HUES48 (cell line): ENCODE data around the gene UFD1.

Experiments
- H3K27ac ChIP-seq: one replicate; pipeline ENCODE4 v1.7.0; 2013; ENCODE audit warnings: low read depth, low read length, inconsistent platforms
- H3K27me3 ChIP-seq: 2 replicates; pipeline ENCODE4 v1.6.1; 2013; ENCODE audit warnings: mild to moderate bottlenecking, low read length; ENCODE audit not compliant: control insufficient read depth, insufficient read depth
- H3K36me3 ChIP-seq: 2 replicates; pipeline ENCODE4 v1.6.1; 2013; ENCODE audit warnings: low read length; ENCODE audit not compliant: control insufficient read depth, insufficient read depth
- H3K4me1 ChIP-seq: 2 replicates; pipeline ENCODE4 v1.6.1; 2013; ENCODE audit warnings: mild to moderate bottlenecking, low read length; ENCODE audit not compliant: control insufficient read depth, insufficient read depth
- H3K4me3 ChIP-seq: 2 replicates; pipeline ENCODE4 v1.5.1; 2013; ENCODE audit warnings: mild to moderate bottlenecking, low read depth, low read length
- H3K9ac ChIP-seq: 2 replicates; pipeline ENCODE4 v1.6.1; 2013; ENCODE audit warnings: mild to moderate bottlenecking, low read depth, low read length, moderate library complexity
- H3K9me3 ChIP-seq: 2 replicates; pipeline ENCODE4 v1.6.1; 2013; ENCODE audit warnings: low read length; ENCODE audit not compliant: control insufficient read depth, insufficient read depth

UFD1 gene

GRCh38 chr22:19412923-19413322 is 66.1 kb downstream of the UFD1 start:
- Histone ChIP-seq H3K36me3 (peaks cover 30% of the 10 kb centered on the region), H3K4me1 (0 out of 2 replicates have a peak, but pooled peaks cover 3% of the 10 kb centered on the region), H3K4me3 (no peak overlapping the region), H3K27ac (no peak overlapping the region), H3K9ac (no peak overlapping the region), H3K9me3 (no peaks in the 10 kb centered on the region), H3K27me3 (no peaks in the 10 kb centered on the region)

GRCh38 chr22:19412478-19412877 is 66.5 kb downstream of the UFD1 start:
- H3K36me3 ChIP-seq: peaks cover 34% of the 10 kb centered on the region
- H3K4me3 ChIP-seq: no peak overlapping the region
- H3K9me3 ChIP-seq: no peaks in the 10 kb centered on the region
- 0 out of 2 replicates have a peak, but pooled peaks cover 3% of the 10 kb centered on the region for H3K4me1 ChIP-seq
- H3K27ac ChIP-seq: no peak overlapping the region
- no peaks in the 10 kb centered on the region for H3K27me3 ChIP-seq
- no peak overlapping the region for H3K9ac ChIP-seq

- Histone ChIP-seq H3K36me3 (peaks cover 42% of the 10 kb centered on the region), H3K4me1 (0 out of 2 replicates have a peak, but pooled peaks cover 3% of the 10 kb centered on the region), H3K4me3 (no peak overlapping the region), H3K27ac (no peak overlapping the region), H3K27me3 (no peaks in the 10 kb centered on the region), H3K9me3 (no peaks in the 10 kb centered on the region), H3K9ac (no peak overlapping the region)
Observed at GRCh38 chr22:19411690-19412045, 67.3 kb downstream of the UFD1 start.

- Histone ChIP-seq H3K4me1 (0 out of 2 replicates have a peak, but pooled peaks cover 3% of the 10 kb centered on the region), H3K4me3 (no peak overlapping the region), H3K36me3 (peaks cover 48% of the 10 kb centered on the region), H3K27me3 (no peaks in the 10 kb centered on the region), H3K27ac (no peak overlapping the region), H3K9ac (no peak overlapping the region), H3K9me3 (no peaks in the 10 kb centered on the region)
Observed at GRCh38 chr22:19410941-19411689, 67.9 kb downstream of the UFD1 start.

- H3K9me3 ChIP-seq: no peaks in the 10 kb centered on the region
- H3K4me3 ChIP-seq: no peak overlapping the region
- H3K9ac ChIP-seq: no peak overlapping the region
- peaks cover 70% of the 10 kb centered on the region for H3K36me3 ChIP-seq
- no peaks in the 10 kb centered on the region for H3K4me1 ChIP-seq
- no peak overlapping the region for H3K27ac ChIP-seq
- H3K27me3 ChIP-seq: no peaks in the 10 kb centered on the region
Observed at GRCh38 chr22:19407649-19408606, 71.1 kb downstream of the UFD1 start.

- Histone ChIP-seq H3K4me1 (no peaks in the 10 kb centered on the region), H3K36me3 (peaks cover 76% of the 10 kb centered on the region), H3K9ac (no peak overlapping the region), H3K4me3 (no peak overlapping the region), H3K27me3 (no peaks in the 10 kb centered on the region), H3K27ac (no peak overlapping the region), H3K9me3 (no peaks in the 10 kb centered on the region)
Observed at GRCh38 chr22:19406846-19407245, 72.1 kb downstream of the UFD1 start.

- H3K4me1 ChIP-seq: no peaks in the 10 kb centered on the region
- H3K9ac ChIP-seq: no peak overlapping the region
- H3K9me3 ChIP-seq: no peaks in the 10 kb centered on the region
- no peak overlapping the region for H3K4me3 ChIP-seq
- no peaks in the 10 kb centered on the region for H3K27me3 ChIP-seq
- peaks cover 79% of the 10 kb centered on the region for H3K36me3 ChIP-seq
- no peak overlapping the region for H3K27ac ChIP-seq
Observed at GRCh38 chr22:19406281-19406811, 72.6 kb downstream of the UFD1 start.

- no peak overlapping the region for H3K9ac ChIP-seq
- peaks cover 79% of the 10 kb centered on the region for H3K36me3 ChIP-seq
- H3K27ac ChIP-seq: no peak overlapping the region
- no peak overlapping the region for H3K4me3 ChIP-seq
- H3K4me1 ChIP-seq: no peaks in the 10 kb centered on the region
- no peaks in the 10 kb centered on the region for H3K9me3 ChIP-seq
- no peaks in the 10 kb centered on the region for H3K27me3 ChIP-seq
Observed at GRCh38 chr22:19405652-19406051, 73.3 kb downstream of the UFD1 start.

GRCh38 chr22:19405133-19405532 is 73.9 kb downstream of the UFD1 start:
- peaks cover 80% of the 10 kb centered on the region for H3K36me3 ChIP-seq
- H3K27me3 ChIP-seq: no peaks in the 10 kb centered on the region
- H3K4me1 ChIP-seq: no peaks in the 10 kb centered on the region
- no peak overlapping the region for H3K9ac ChIP-seq
- no peaks in the 10 kb centered on the region for H3K9me3 ChIP-seq
- H3K27ac ChIP-seq: no peak overlapping the region
- no peak overlapping the region for H3K4me3 ChIP-seq

- Histone ChIP-seq H3K9me3 (no peaks in the 10 kb centered on the region), H3K4me1 (no peaks in the 10 kb centered on the region)
Observed at GRCh38 chr22:19404676-19405075, 74.3 kb downstream of the UFD1 start.

More at GRCh38 chr22:19404676-19405075, 74.3 kb downstream of the UFD1 start:
- Histone ChIP-seq H3K36me3 (peaks cover 80% of the 10 kb centered on the region), H3K4me3 (no peak overlapping the region), H3K9ac (no peak overlapping the region), H3K27me3 (no peaks in the 10 kb centered on the region), H3K27ac (no peak overlapping the region)
